ENCODE data around the gene PRPF38A.

PRPF38A gene

GRCh38 chr1:52461821-52462220 lies 57.4 kb downstream of the PRPF38A start:
- no peak for TF ChIP-seq CTCF (conservative IDR thresholded peaks at IDR 0.05)
- no peak overlapping the region for H3K27ac ChIP-seq

DNA sequence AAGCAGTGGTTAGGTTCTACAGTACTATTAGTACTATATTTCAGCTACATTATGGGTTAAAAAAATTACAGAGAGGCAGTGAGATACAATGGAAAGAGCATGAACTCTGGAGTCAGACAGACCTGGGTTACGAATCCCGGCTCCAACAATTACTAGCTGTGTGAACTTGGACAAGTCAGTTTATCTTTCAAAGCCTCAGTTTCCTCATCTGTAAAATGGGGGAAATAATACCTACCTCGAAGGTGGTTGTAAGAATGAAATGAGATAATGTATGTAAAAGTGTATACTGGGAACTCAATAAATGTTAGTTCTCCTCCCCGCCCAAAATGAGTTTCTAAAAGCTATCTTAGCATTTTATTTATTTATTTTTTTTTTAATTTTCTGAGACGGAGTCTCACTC lies 59.5 kb downstream of the PRPF38A start:
- H3K27ac ChIP-seq: no peak overlapping the region
- no peak for TF ChIP-seq CTCF (conservative IDR thresholded peaks at IDR 0.05)

DNA sequence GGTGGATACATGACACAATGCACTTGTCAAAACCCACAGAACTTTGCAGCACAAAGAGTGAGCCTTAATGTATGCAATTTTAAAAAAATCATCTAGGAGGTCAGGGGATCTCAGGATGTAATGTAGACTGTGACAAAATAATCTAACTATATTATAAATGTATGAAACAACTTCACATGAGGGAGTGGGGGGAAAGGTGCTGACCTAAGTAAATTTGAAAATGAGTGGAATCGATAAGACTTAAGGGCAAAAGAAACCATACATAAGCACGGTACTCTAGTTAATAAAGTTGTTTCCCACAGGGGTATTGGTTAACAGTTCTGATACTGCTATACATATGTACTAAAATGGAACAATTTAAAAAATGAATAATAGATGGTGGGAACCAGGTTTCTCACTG lies 64.7 kb downstream of the PRPF38A start:
- no peak overlapping the region for H3K27ac ChIP-seq
- no peak for TF ChIP-seq CTCF (conservative IDR thresholded peaks at IDR 0.05)

All from VCaP (cell line).